ENCODE data around the gene ISYNA1. TPM values are rescaled to one million over a fixed set of nuclear protein-coding genes. Genes with fewer than 3 reads are reported as not detected.

Gene ISYNA1
- total and polyA plus RNA-seq, 2 of the 13 experiments (the other 11 are each of a cell fraction or from before 2014, with no cell fraction given), result 29.6 to 48.5 TPM

DNA sequence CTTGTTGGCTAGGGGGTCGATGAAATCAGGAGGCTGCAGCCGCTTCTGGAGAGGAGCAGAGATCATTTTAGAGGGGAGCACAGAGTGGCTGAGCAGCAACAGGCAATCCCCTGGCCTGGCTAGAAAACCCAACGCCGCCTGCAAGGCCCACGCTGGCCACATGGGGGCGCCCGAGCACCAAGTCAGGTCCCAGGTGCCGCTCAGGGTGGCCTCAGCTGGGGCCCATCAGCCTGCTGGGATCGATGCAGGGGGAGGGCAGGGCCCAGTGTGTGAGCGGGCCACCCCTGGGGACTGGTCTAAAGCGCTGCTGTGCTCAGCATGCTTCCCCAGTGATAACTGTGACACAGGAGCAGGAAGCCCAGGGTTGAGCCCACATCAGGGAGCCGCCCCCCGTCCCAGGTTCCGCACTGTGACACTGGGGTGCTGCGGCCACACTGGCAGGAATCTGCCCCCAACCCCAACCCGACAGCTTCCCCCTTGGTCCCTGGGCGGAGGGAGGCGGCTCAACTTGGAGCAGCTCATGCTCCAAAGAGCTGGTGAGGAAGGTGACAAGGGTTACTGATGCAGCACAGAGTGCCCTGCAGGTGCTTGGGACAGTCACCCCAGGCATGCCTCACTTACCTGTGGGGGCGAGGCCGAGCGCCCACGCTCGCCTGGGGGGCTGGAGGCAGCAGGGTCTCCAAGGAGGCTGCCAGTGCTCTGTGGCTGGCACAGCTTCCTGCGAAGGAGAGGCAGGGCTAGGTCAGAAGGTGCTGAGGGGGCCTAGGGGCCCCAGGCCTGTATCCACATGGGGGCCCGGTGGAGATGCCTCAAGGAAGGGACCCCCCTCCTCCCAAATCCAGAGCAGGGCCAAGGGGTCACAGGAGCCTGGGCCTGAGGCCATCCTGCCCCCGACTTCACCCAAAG, 13.3 kb upstream of the ISYNA1 start (continued):
- TF ChIP-seq, protein P1, sequence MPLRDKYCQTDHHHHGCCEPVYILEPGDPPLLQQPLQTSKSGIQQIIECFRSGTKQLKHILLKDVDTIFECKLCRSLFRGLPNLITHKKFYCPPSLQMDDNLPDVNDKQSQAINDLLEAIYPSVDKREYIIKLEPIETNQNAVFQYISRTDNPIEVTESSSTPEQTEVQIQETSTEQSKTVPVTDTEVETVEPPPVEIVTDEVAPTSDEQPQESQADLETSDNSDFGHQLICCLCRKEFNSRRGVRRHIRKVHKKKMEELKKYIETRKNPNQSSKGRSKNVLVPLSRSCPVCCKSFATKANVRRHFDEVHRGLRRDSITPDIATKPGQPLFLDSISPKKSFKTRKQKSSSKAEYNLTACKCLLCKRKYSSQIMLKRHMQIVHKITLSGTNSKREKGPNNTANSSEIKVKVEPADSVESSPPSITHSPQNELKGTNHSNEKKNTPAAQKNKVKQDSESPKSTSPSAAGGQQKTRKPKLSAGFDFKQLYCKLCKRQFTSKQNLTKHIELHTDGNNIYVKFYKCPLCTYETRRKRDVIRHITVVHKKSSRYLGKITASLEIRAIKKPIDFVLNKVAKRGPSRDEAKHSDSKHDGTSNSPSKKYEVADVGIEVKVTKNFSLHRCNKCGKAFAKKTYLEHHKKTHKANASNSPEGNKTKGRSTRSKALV (CRISPR knock-in tag; IDR thresholded peaks at IDR 0.05), result no peak
- TF ChIP-seq LCORL (IDR thresholded peaks at IDR 0.05), result no peak
- TF ChIP-seq LCORL (CRISPR knock-in tag; IDR thresholded peaks at IDR 0.05), result no peak
- TF ChIP-seq THRA (CRISPR knock-in tag; IDR thresholded peaks at IDR 0.05; ENCODE audit: borderline replicate concordance), result peak; percentile 30; the same call in 1 of the 2 replicates
- TF ChIP-seq ZNF543 (CRISPR knock-in tag; IDR thresholded peaks at IDR 0.05), result 0 out of 2 replicates have a peak, but pooled peaks have one; percentile 32
- peak; percentile 97 for TF ChIP-seq CTCF (CRISPR knock-in tag; IDR thresholded peaks at IDR 0.05)
- no peak for TF ChIP-seq PAF1 (CRISPR knock-in tag; IDR thresholded peaks at IDR 0.05)
- no peak for TF ChIP-seq GTF3A (CRISPR knock-in tag; conservative IDR thresholded peaks at IDR 0.05)
- TF ChIP-seq KLF9 (CRISPR knock-in tag; IDR thresholded peaks at IDR 0.05; ENCODE audit: low read depth), result no peak
- no peak for TF ChIP-seq ZNF570 (CRISPR knock-in tag; IDR thresholded peaks at IDR 0.05; ENCODE audit: borderline replicate concordance)
- no peak for TF ChIP-seq ZNF672 (CRISPR knock-in tag; IDR thresholded peaks at IDR 0.05)
- TF ChIP-seq BCL6 (CRISPR knock-in tag; IDR thresholded peaks at IDR 0.05), result no peak
- TF ChIP-seq TBL1XR1 (IDR thresholded peaks at IDR 0.05; ENCODE audit: borderline replicate concordance, low read length, partially characterized antibody), result no peak
- no peak for TF ChIP-seq ZNF850 (CRISPR knock-in tag; conservative IDR thresholded peaks at IDR 0.05)
- peak; percentile 56; the same call in 1 of the 2 replicates for TF ChIP-seq MTA1 (CRISPR knock-in tag; IDR thresholded peaks at IDR 0.05; ENCODE audit: borderline replicate concordance)
- TF ChIP-seq SALL1 (CRISPR knock-in tag; IDR thresholded peaks at IDR 0.05), result peak; percentile 77
- TF ChIP-seq ZNF710 (CRISPR knock-in tag; IDR thresholded peaks at IDR 0.05; ENCODE audit: borderline replicate concordance), result no peak
- no peak for TF ChIP-seq ZNF550 (CRISPR knock-in tag; IDR thresholded peaks at IDR 0.05; ENCODE audit: borderline replicate concordance)
- TF ChIP-seq HNRNPK (IDR thresholded peaks at IDR 0.05; ENCODE audit: low read depth, low read length, poor library complexity, severe bottlenecking), result no peak
- TF ChIP-seq MAZ (IDR thresholded peaks at IDR 0.05; ENCODE audit: borderline replicate concordance, low read depth, low read length), result peak; percentile 25; the same call in 1 of the 2 replicates
- peak; percentile 62; the same call in 1 of the 2 replicates for TF ChIP-seq MAZ (CRISPR knock-in tag; IDR thresholded peaks at IDR 0.05; ENCODE audit: low read depth)
- peak; percentile 73; the same call in 1 of the 2 replicates for TF ChIP-seq ZBTB38 (CRISPR knock-in tag; IDR thresholded peaks at IDR 0.05)
- TF ChIP-seq RXRB (CRISPR knock-in tag; IDR thresholded peaks at IDR 0.05; ENCODE audit: borderline replicate concordance), result 0 out of 2 replicates have a peak, but pooled peaks have one; percentile 36
